ENCODE data around the gene CACNA1D.

CACNA1D gene

GRCh38 chr3:53673722-53674350 is 179.4 kb downstream of the CACNA1D start:
- Histone ChIP-seq H4K20me1 (ENCODE audit: insufficient read depth, low read length) (no peaks in the 10 kb centered on the region), H3K79me2 (ENCODE audit: low read length) (no peaks in the 10 kb centered on the region), H3K4me2 (ENCODE audit: low read length) (no peak overlapping the region), H3K9me3 (ENCODE audit: insufficient read depth, low read length) (no peaks in the 10 kb centered on the region), H3K4me1 (ENCODE audit: low read length) (no peaks in the 10 kb centered on the region; the same call in 1 of the 2 replicates), H3K27ac (ENCODE audit: low read length) (no peak overlapping the region), H3K9ac (ENCODE audit: low read length) (no peak overlapping the region), H2AFZ (ENCODE audit: low read depth, low read length) (no peak overlapping the region), H3K27me3 (ENCODE audit: low read depth, low read length) (no peaks in the 10 kb centered on the region), H3K36me3 (replicated peaks; ENCODE audit: low read depth, low read length) (no peaks in the 10 kb centered on the region), H3K4me3 (ENCODE audit: low read length) (no peak overlapping the region)
- no peak for TF ChIP-seq CTCF (IDR thresholded peaks at IDR 0.05; ENCODE audit: low read depth, low read length)
- no peak for TF ChIP-seq EZH2phosphoT487 (IDR thresholded peaks at IDR 0.05; ENCODE audit: low read depth)

GRCh38 chr3:53674582-53674981 is 180.2 kb downstream of the CACNA1D start:
- Histone ChIP-seq H3K27me3 (ENCODE audit: low read depth, low read length) (no peaks in the 10 kb centered on the region), H3K4me1 (ENCODE audit: low read length) (no peaks in the 10 kb centered on the region; the same call in 1 of the 2 replicates), H2AFZ (ENCODE audit: low read depth, low read length) (no peak overlapping the region)

GRCh38 chr3:53675022-53675697 is 180.7 kb downstream of the CACNA1D start:
- no peak overlapping the region for H2AFZ ChIP-seq (ENCODE audit: low read depth, low read length)
- H3K79me2 ChIP-seq (ENCODE audit: low read length): no peaks in the 10 kb centered on the region
- no peak overlapping the region for H3K27ac ChIP-seq (ENCODE audit: low read length)
- H3K36me3 ChIP-seq (replicated peaks; ENCODE audit: low read depth, low read length): no peaks in the 10 kb centered on the region
- no peak overlapping the region for H3K4me3 ChIP-seq (ENCODE audit: low read length)
- H4K20me1 ChIP-seq (ENCODE audit: insufficient read depth, low read length): no peaks in the 10 kb centered on the region
- no peaks in the 10 kb centered on the region; the same call in 1 of the 2 replicates for H3K27me3 ChIP-seq (ENCODE audit: low read depth, low read length)
- no peaks in the 10 kb centered on the region; the same call in 1 of the 2 replicates for H3K4me1 ChIP-seq (ENCODE audit: low read length)
- TF ChIP-seq EZH2phosphoT487 (IDR thresholded peaks at IDR 0.05; ENCODE audit: low read depth): no peak
- no peak for TF ChIP-seq CTCF (IDR thresholded peaks at IDR 0.05; ENCODE audit: low read depth, low read length)
- H3K9ac ChIP-seq (ENCODE audit: low read length): no peak overlapping the region
- H3K4me2 ChIP-seq (ENCODE audit: low read length): no peak overlapping the region
- H3K9me3 ChIP-seq (ENCODE audit: insufficient read depth, low read length): no peaks in the 10 kb centered on the region

More at GRCh38 chr3:53674582-53674981, 180.2 kb downstream of the CACNA1D start:
- Histone ChIP-seq H4K20me1 (ENCODE audit: insufficient read depth, low read length) (no peaks in the 10 kb centered on the region), H3K27ac (ENCODE audit: low read length) (no peak overlapping the region), H3K79me2 (ENCODE audit: low read length) (no peaks in the 10 kb centered on the region), H3K4me3 (ENCODE audit: low read length) (no peak overlapping the region), H3K9me3 (ENCODE audit: insufficient read depth, low read length) (no peaks in the 10 kb centered on the region), H3K4me2 (ENCODE audit: low read length) (no peak overlapping the region), H3K9ac (ENCODE audit: low read length) (no peak overlapping the region), H3K36me3 (replicated peaks; ENCODE audit: low read depth, low read length) (no peaks in the 10 kb centered on the region)
- TF ChIP-seq EZH2phosphoT487 (IDR thresholded peaks at IDR 0.05; ENCODE audit: low read depth) (no peak), CTCF (IDR thresholded peaks at IDR 0.05; ENCODE audit: low read depth, low read length) (no peak)

- H3K27me3 ChIP-seq (ENCODE audit: low read depth, low read length): peaks cover 4% of the 10 kb centered on the region; the same call in 1 of the 2 replicates
- no peaks in the 10 kb centered on the region for H3K9me3 ChIP-seq (ENCODE audit: insufficient read depth, low read length)
- no peak overlapping the region for H3K9ac ChIP-seq (ENCODE audit: low read length)
- no peaks in the 10 kb centered on the region; the same call in 1 of the 2 replicates for H3K4me1 ChIP-seq (ENCODE audit: low read length)
- H2AFZ ChIP-seq (ENCODE audit: low read depth, low read length): no peak overlapping the region
- H3K79me2 ChIP-seq (ENCODE audit: low read length): no peaks in the 10 kb centered on the region
- no peak overlapping the region for H3K27ac ChIP-seq (ENCODE audit: low read length)
- TF ChIP-seq CTCF (IDR thresholded peaks at IDR 0.05; ENCODE audit: low read depth, low read length) (no peak), EZH2phosphoT487 (IDR thresholded peaks at IDR 0.05; ENCODE audit: low read depth) (no peak)
- H4K20me1 ChIP-seq (ENCODE audit: insufficient read depth, low read length): no peaks in the 10 kb centered on the region
- no peaks in the 10 kb centered on the region for H3K36me3 ChIP-seq (replicated peaks; ENCODE audit: low read depth, low read length)
- H3K4me2 ChIP-seq (ENCODE audit: low read length): no peak overlapping the region
- no peak overlapping the region for H3K4me3 ChIP-seq (ENCODE audit: low read length)
These were observed 181.5 kb downstream of the CACNA1D start for GRCh38 chr3:53675942-53676341.

All from OCI-LY3 (cell line).